CD8-positive, alpha-beta memory T cell (primary cell): ENCODE data around the gene MMP20. TPM values are rescaled to one million over a fixed set of nuclear protein-coding genes. Genes with fewer than 3 reads are reported as not detected.

Experiments used
- CTCF ChIA-PET: fragments of 350-600 bp; sonication (Branson Sonifier 250); formaldehyde crosslinking; loops from one replicate; lab custom pipeline; 2021; ENCODE audit warnings: antibody characterized with exemption; lab: Charles Lee
- POLR2A ChIA-PET: fragments of 350-600 bp; sonication (Branson Sonifier 250); formaldehyde crosslinking; loops from one replicate; lab custom pipeline; 2021; ENCODE audit warnings: antibody characterized with exemption; lab: Charles Lee
- DNase-seq, 5 donors: peaks; one replicate each; pipeline versions ENCODE4 v3.0.0 to v3.0.0-alpha.2; 2020 to 2022; ENCODE audit warnings: mixed read lengths in 1 of 5
- H3K27ac ChIP-seq: one replicate; pipeline ENCODE4 v1.7.0; 2013; ENCODE audit warnings: low read depth, mild to moderate bottlenecking, low read length, moderate library complexity
- H3K27me3 ChIP-seq: 2 replicates; pipeline ENCODE4 v1.7.0; 2013; ENCODE audit warnings: low read length, mild to moderate bottlenecking; ENCODE audit not compliant: insufficient read depth, poor library complexity, severe bottlenecking
- H3K36me3 ChIP-seq: 2 replicates; pipeline ENCODE4 v1.7.0; 2013; ENCODE audit warnings: mild to moderate bottlenecking, low read length, moderate library complexity; ENCODE audit not compliant: insufficient read depth
- H3K4me1 ChIP-seq: 2 replicates; pipeline ENCODE4 v1.7.0; 2013; ENCODE audit warnings: mild to moderate bottlenecking, low read length, moderate library complexity; ENCODE audit not compliant: insufficient read depth
- H3K4me3 ChIP-seq: 2 replicates; pipeline ENCODE4 v1.7.0; 2013; ENCODE audit warnings: mild to moderate bottlenecking, low read length
- H3K9me3 ChIP-seq: 2 replicates; pipeline ENCODE4 v1.7.0; 2013; ENCODE audit warnings: mild to moderate bottlenecking, low read length
- H3K27ac Mint-ChIP-seq, 8 donors: one replicate each; pipeline ENCODE4 v1.8.0; 2020 to 2021; ENCODE audit warnings: mixed read lengths in 8 of 8, mild to moderate bottlenecking in 6 of 8, inconsistent platforms in 3 of 8, moderate library complexity in 3 of 8
- H3K27me3 Mint-ChIP-seq, 2 donors: one replicate each; pipeline ENCODE4 v1.8.0; 2020 to 2021; ENCODE audit warnings: mixed read lengths in 2 of 2, mild to moderate bottlenecking in 1 of 2, moderate library complexity in 1 of 2
- H3K36me3 Mint-ChIP-seq, 3 donors: one replicate each; pipeline ENCODE4 v1.8.0; 2020 to 2021; ENCODE audit warnings: mixed read lengths in 3 of 3, inconsistent platforms in 1 of 3, mild to moderate bottlenecking in 1 of 3
- H3K4me1 Mint-ChIP-seq, 3 donors: one replicate each; pipeline ENCODE4 v1.8.0; 2020 to 2021; ENCODE audit warnings: mixed read lengths in 3 of 3, inconsistent platforms in 1 of 3, mild to moderate bottlenecking in 1 of 3
- H3K4me3 Mint-ChIP-seq, 7 donors: one replicate each; pipeline ENCODE4 v1.8.0; 2020 to 2021; ENCODE audit warnings: mixed read lengths in 7 of 7, mild to moderate bottlenecking in 6 of 7, moderate library complexity in 4 of 7, inconsistent platforms in 2 of 7
- H3K9me3 Mint-ChIP-seq, 5 donors: one replicate each; pipeline ENCODE4 v1.8.0; 2020 to 2022; ENCODE audit warnings: mixed read lengths in 5 of 5, mild to moderate bottlenecking in 3 of 5, moderate library complexity in 2 of 5, inconsistent platforms in 1 of 5
- polyA plus RNA-seq: library from polyadenylated mRNA; unstranded; fragments of 300-500 nt; fragmentation: Illumina TruSeq; gene quantifications from one replicate; pipeline ENCODE4 v1.2.3, GENCODE V29; 2021
- total RNA-seq, 2 experiments: library from RNA; stranded (reverse); gene quantifications; one replicate each; pipeline ENCODE4 v1.2.3, GENCODE V29; 2021

Gene MMP20
- total and polyA plus RNA-seq, 3 experiments from 2014 or later = not detected

GRCh38 chr11:102577723-102578122 is 47.4 kb downstream of the MMP20 start:
- Histone ChIP-seq H3K27me3 (no peaks in the 10 kb centered on the region), H3K4me1 (peaks cover 20% of the 10 kb centered on the region), H3K4me3 (no peak overlapping the region), H3K27ac (no peak overlapping the region), H3K36me3 (no peaks in the 10 kb centered on the region), H3K9me3 (no peaks in the 10 kb centered on the region)
- ChIA-PET CTCF (interaction anchor here (1.0 kb wide), 1 partner anchor 36 kb away, joined by 3 read pairs; no protein-coding TSS in a partner anchor), POLR2A (no interaction called here)
- DNase-seq = no peak
- no peaks in the 10 kb centered on the region for H3K9me3 Mint-ChIP-seq
- no peaks in the 10 kb centered on the region for H3K27me3 Mint-ChIP-seq
- peaks cover 23 to 31% (median 25%) of the 10 kb centered on the region in 3 donors for H3K4me1 Mint-ChIP-seq
- H3K4me3 Mint-ChIP-seq = peak overlapping the region in 2 of 7 donors; percentile 37 to 59
- H3K27ac Mint-ChIP-seq = peak overlapping the region in 4 of 8 donors; percentile 6 to 79 (median 24)
- peaks cover 0 to 15% (median 2%) of the 10 kb centered on the region in 3 donors for H3K36me3 Mint-ChIP-seq

- H3K27me3 Mint-ChIP-seq = peaks cover 0 to under 1% of the 10 kb centered on the region in 2 donors
- peak overlapping the region in 5 of 7 donors; percentile 4 to 59 (median 28) for H3K4me3 Mint-ChIP-seq
- Histone ChIP-seq H3K4me1 (peaks cover 20% of the 10 kb centered on the region), H3K27me3 (no peaks in the 10 kb centered on the region), H3K36me3 (no peaks in the 10 kb centered on the region), H3K9me3 (no peaks in the 10 kb centered on the region), H3K4me3 (no peak overlapping the region), H3K27ac (no peak overlapping the region)
- peaks cover 23 to 31% (median 25%) of the 10 kb centered on the region in 3 donors for H3K4me1 Mint-ChIP-seq
- H3K27ac Mint-ChIP-seq = peak overlapping the region in 3 of 8 donors; percentile 8 to 79 (median 69)
- peaks cover 0 to 17% (median 2%) of the 10 kb centered on the region in 3 donors for H3K36me3 Mint-ChIP-seq
- DNase-seq = peak in 1 of 5 donors; percentile 11
- CTCF ChIA-PET = interaction anchor here (0.6 kb wide), 1 partner anchor 36 kb away, joined by 3 read pairs; no protein-coding TSS in a partner anchor
- POLR2A ChIA-PET = no interaction called here
- H3K9me3 Mint-ChIP-seq = no peaks in the 10 kb centered on the region
These were observed 48.0 kb downstream of the MMP20 start for GRCh38 chr11:102577182-102577581.

GRCh38 chr11:102576350-102576749 is 48.8 kb downstream of the MMP20 start:
- H3K9me3 ChIP-seq = no peaks in the 10 kb centered on the region
- H3K4me3 ChIP-seq = no peak overlapping the region
- Mint-ChIP-seq H3K27me3 (peaks cover 2 to 7% of the 10 kb centered on the region in 2 donors), H3K9me3 (peaks cover 0 to 1% (median 0%) of the 10 kb centered on the region in 5 donors), H3K4me3 (peak overlapping the region in 4 of 7 donors; percentile 6 to 63 (median 29)), H3K4me1 (peaks cover 23 to 31% (median 25%) of the 10 kb centered on the region in 3 donors), H3K27ac (peak overlapping the region in 5 of 8 donors; percentile 4 to 80 (median 46)), H3K36me3 (peaks cover 0 to 22% (median 2%) of the 10 kb centered on the region in 3 donors)
- no peak for DNase-seq
- no peak overlapping the region for H3K27ac ChIP-seq
- H3K4me1 ChIP-seq = peaks cover 20% of the 10 kb centered on the region
- CTCF ChIA-PET = no interaction called here
- POLR2A ChIA-PET = interaction anchor here (0.9 kb wide), 1 partner anchor 16 kb away, joined by 3 read pairs; no protein-coding TSS in a partner anchor
- H3K27me3 ChIP-seq = no peaks in the 10 kb centered on the region
- no peaks in the 10 kb centered on the region for H3K36me3 ChIP-seq

- H3K27me3 Mint-ChIP-seq = peaks cover 2 to 7% of the 10 kb centered on the region in 2 donors
These were observed 50.1 kb downstream of the MMP20 start for GRCh38 chr11:102575012-102575411.

GRCh38 chr11:102573851-102574250 is 51.3 kb downstream of the MMP20 start:
- CTCF ChIA-PET = interaction anchor here (0.8 kb wide), 1 partner anchor 39 kb away, joined by 3 read pairs; no protein-coding TSS in a partner anchor
- Histone ChIP-seq H3K27me3 (no peaks in the 10 kb centered on the region), H3K36me3 (no peaks in the 10 kb centered on the region), H3K4me1 (peaks cover 20% of the 10 kb centered on the region), H3K27ac (no peak overlapping the region), H3K4me3 (no peak overlapping the region), H3K9me3 (no peaks in the 10 kb centered on the region)
- peaks cover 2 to 11% of the 10 kb centered on the region in 2 donors for H3K27me3 Mint-ChIP-seq
- peaks cover 23 to 25% (median 23%) of the 10 kb centered on the region in 3 donors for H3K4me1 Mint-ChIP-seq
- peaks cover 0 to 4% (median 0%) of the 10 kb centered on the region in 5 donors for H3K9me3 Mint-ChIP-seq
- POLR2A ChIA-PET = no interaction called here
- no peak for DNase-seq
- H3K4me3 Mint-ChIP-seq = no peak overlapping the region
- H3K36me3 Mint-ChIP-seq = peaks cover 0 to 33% (median 2%) of the 10 kb centered on the region in 3 donors
- H3K27ac Mint-ChIP-seq = no peak overlapping the region

More at GRCh38 chr11:102575012-102575411, 50.1 kb downstream of the MMP20 start:
- H3K36me3 ChIP-seq = no peaks in the 10 kb centered on the region
- ChIA-PET CTCF (no interaction called here), POLR2A (no interaction called here)
- Mint-ChIP-seq H3K4me3 (no peak overlapping the region), H3K4me1 (peaks cover 23 to 25% (median 24%) of the 10 kb centered on the region in 3 donors), H3K27ac (no peak overlapping the region), H3K36me3 (peaks cover 0 to 26% (median 2%) of the 10 kb centered on the region in 3 donors), H3K9me3 (peaks cover 0 to 1% (median 0%) of the 10 kb centered on the region in 5 donors)
- no peaks in the 10 kb centered on the region for H3K27me3 ChIP-seq
- no peak for DNase-seq
- peaks cover 20% of the 10 kb centered on the region for H3K4me1 ChIP-seq
- H3K27ac ChIP-seq = no peak overlapping the region
- no peak overlapping the region for H3K4me3 ChIP-seq
- H3K9me3 ChIP-seq = no peaks in the 10 kb centered on the region

GRCh38 chr11:102572554-102573220 is 52.4 kb downstream of the MMP20 start:
- no peaks in the 10 kb centered on the region for H3K36me3 ChIP-seq
- Mint-ChIP-seq H3K27me3 (peaks cover 2 to 11% of the 10 kb centered on the region in 2 donors), H3K27ac (no peak overlapping the region), H3K36me3 (peaks cover 0 to 39% (median 4%) of the 10 kb centered on the region in 3 donors), H3K4me1 (peaks cover 21 to 22% (median 21%) of the 10 kb centered on the region in 3 donors), H3K9me3 (peaks cover 0 to 9% (median 4%) of the 10 kb centered on the region in 5 donors), H3K4me3 (no peak overlapping the region)
- H3K4me1 ChIP-seq = peaks cover 20% of the 10 kb centered on the region
- CTCF ChIA-PET = no interaction called here
- no peaks in the 10 kb centered on the region for H3K9me3 ChIP-seq
- H3K27ac ChIP-seq = no peak overlapping the region
- no peak overlapping the region for H3K4me3 ChIP-seq
- POLR2A ChIA-PET = interaction anchor here (0.7 kb wide), 1 partner anchor 32 kb away, joined by 3 read pairs; no protein-coding TSS in a partner anchor
- no peaks in the 10 kb centered on the region for H3K27me3 ChIP-seq
- no peak for DNase-seq

- no peak for DNase-seq
- Mint-ChIP-seq H3K4me3 (no peak overlapping the region), H3K27me3 (peaks cover 2 to 11% of the 10 kb centered on the region in 2 donors), H3K9me3 (peaks cover 0 to 20% (median 6%) of the 10 kb centered on the region in 5 donors), H3K27ac (no peak overlapping the region), H3K4me1 (peaks cover 3 to 4% (median 4%) of the 10 kb centered on the region in 3 donors), H3K36me3 (peaks cover 0 to 35% (median 2%) of the 10 kb centered on the region in 3 donors)
- Histone ChIP-seq H3K36me3 (no peaks in the 10 kb centered on the region), H3K27me3 (no peaks in the 10 kb centered on the region), H3K4me3 (no peak overlapping the region), H3K27ac (no peak overlapping the region), H3K9me3 (no peaks in the 10 kb centered on the region), H3K4me1 (peaks cover 2% of the 10 kb centered on the region)
- ChIA-PET CTCF (no interaction called here), POLR2A (no interaction called here)
These were observed 56.3 kb downstream of the MMP20 start for GRCh38 chr11:102568851-102569250.

- H3K27ac ChIP-seq = no peak overlapping the region
- POLR2A ChIA-PET = no interaction called here
- Mint-ChIP-seq H3K4me3 (no peak overlapping the region), H3K27me3 (peaks cover 0 to 3% of the 10 kb centered on the region in 2 donors), H3K9me3 (peaks cover 0 to 20% (median 6%) of the 10 kb centered on the region in 5 donors), H3K4me1 (peaks cover 25 to 32% (median 31%) of the 10 kb centered on the region in 3 donors), H3K36me3 (peaks cover 0 to 25% (median 2%) of the 10 kb centered on the region in 3 donors), H3K27ac (peak overlapping the region in 1 of 8 donors; percentile 47)
- DNase-seq = no peak
- peaks cover 21% of the 10 kb centered on the region for H3K4me1 ChIP-seq
- no peaks in the 10 kb centered on the region for H3K36me3 ChIP-seq
- no peaks in the 10 kb centered on the region for H3K27me3 ChIP-seq
- CTCF ChIA-PET = no interaction called here
- H3K4me3 ChIP-seq = no peak overlapping the region
- no peaks in the 10 kb centered on the region for H3K9me3 ChIP-seq
These were observed 59.0 kb downstream of the MMP20 start for GRCh38 chr11:102566112-102566511.
